ENCODE measurements around the gene CACNB3. TPM values are rescaled to one million over a fixed set of nuclear protein-coding genes. Genes with fewer than 3 reads are reported as not detected.

CACNB3 gene
- total RNA-seq, 4 donors from 2014 or later = 13.4 to 19.5 (median 14.0) TPM

DNA sequence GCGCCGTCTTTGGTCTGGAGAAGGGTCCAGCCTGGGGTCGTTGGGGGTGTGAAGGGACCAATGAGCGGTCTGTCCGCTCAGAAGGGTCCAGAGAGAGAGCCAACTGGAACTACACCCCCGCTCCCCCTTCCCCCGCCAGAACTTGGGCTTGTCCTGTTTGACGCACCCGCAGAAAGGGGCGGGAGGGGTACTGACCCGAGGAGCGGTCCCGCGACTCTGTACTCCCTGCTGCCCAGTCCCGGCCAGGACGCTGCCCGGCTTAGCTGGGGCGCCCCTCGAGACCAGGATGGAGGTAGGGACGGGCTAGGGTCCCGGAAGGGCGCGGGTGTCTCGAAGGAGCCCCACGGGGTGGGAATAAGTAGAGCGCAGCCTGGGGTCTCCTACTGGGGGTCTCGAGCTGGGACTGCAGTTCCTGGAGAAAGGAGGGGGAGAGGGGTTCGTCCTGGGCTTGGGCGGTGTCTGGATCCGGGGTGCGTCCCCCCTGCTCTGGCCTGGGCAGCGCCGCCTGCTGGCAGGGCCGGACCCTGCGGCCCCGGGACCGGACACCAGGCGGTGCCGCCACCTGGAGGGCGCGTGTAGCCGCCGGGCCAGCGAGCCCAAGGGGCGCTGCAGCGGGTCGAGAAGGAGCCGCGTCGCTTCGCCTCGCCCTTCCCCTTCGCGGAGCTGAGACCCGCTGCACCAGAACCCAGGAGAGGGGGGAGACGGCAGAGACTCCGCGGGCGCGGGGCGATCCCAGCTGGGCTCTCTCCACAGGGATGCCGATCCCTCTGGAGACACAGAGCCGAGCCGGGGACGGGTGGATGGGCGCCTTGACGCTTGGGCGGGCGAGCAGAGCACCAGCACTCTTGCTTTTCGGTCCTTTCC is 3.8 kb upstream of the CACNB3 start:
- Histone ChIP-seq H3K4me3 (peak overlapping the region; percentile 86 to 95 (median 90)), H3K4me1 (peaks cover 29 to 82% (median 32%) of the 10 kb centered on the region in 3 donors), H3K36me3 (no peaks in the 10 kb centered on the region), H3K9me3 (no peaks in the 10 kb centered on the region), H3K27ac (peak overlapping the region; percentile 91 to 95 (median 93)), H3K27me3 (no peaks in the 10 kb centered on the region)
- intact Hi-C loops (cut with DNase I) = no loop called here
- TF ChIP-seq POLR2A (IDR thresholded peaks at IDR 0.05) = peak in 2 of 4 donors; percentile 17 to 53
- TF ChIP-seq, protein P1, sequence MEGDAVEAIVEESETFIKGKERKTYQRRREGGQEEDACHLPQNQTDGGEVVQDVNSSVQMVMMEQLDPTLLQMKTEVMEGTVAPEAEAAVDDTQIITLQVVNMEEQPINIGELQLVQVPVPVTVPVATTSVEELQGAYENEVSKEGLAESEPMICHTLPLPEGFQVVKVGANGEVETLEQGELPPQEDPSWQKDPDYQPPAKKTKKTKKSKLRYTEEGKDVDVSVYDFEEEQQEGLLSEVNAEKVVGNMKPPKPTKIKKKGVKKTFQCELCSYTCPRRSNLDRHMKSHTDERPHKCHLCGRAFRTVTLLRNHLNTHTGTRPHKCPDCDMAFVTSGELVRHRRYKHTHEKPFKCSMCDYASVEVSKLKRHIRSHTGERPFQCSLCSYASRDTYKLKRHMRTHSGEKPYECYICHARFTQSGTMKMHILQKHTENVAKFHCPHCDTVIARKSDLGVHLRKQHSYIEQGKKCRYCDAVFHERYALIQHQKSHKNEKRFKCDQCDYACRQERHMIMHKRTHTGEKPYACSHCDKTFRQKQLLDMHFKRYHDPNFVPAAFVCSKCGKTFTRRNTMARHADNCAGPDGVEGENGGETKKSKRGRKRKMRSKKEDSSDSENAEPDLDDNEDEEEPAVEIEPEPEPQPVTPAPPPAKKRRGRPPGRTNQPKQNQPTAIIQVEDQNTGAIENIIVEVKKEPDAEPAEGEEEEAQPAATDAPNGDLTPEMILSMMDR (IDR thresholded peaks at IDR 0.05) = peak; percentile 97 to 99 (median 99)
- DNase-seq = no peak
- 0 to 3% methylated on average over 2 to 6 of the region's 70 CpGs for WGBS, 2 donors

DNA sequence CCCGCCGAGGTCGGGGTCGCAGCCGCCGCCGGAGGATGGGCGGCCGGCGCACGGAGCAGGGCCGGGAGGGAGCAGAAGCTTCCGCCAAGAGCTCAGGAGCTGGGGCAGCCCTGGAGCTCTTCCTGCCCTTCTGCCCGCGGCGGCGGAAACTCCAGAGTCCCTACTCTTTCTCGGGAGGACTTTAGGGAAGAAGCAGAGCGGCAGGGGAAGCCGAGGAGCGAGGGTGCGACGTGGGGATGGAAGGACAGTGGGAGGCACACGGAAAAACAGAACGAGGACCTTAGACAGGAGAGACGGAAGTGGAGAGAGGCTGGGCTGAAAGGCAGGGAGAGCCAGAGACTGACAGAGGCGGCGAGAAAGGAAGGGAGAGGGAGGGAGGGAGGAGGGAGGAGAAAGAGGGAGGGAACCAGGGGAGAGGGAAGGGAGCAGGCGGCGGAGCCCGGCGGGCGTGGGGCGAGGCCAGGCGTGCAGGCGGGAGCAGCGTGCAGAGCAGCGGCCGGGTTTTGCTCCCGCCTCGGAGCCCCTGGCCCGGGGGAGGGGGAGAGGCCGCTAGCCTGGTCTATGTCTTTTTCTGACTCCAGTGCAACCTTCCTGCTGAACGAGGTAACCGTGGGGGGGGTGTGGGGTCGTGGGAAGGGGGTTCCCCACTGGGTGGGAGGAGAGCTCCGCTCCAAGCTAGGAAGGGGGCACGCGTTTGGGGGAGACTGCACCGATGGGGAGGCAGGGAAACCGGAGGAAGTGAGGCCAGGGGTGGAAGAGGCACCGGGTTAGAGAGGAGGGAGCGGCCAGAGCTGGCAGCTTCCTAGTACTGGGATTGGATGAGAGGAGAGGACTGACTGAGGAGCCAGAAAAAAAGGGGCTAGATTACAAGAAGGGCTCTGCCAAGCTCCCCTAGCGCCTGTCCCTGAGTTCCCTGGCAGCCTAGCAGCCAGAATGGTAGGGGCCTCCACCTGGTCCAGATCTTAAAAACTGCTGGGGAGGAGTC is 2.9 kb upstream of the CACNB3 start:
- intact Hi-C loops (cut with DNase I) = no loop called here
- H3K4me1 ChIP-seq = peaks cover 29 to 87% (median 32%) of the 10 kb centered on the region in 3 donors
- TF ChIP-seq, protein P1 (IDR thresholded peaks at IDR 0.05) = no peak
- peak in 3 of 4 donors; percentile 10 to 62 (median 31) for TF ChIP-seq POLR2A (IDR thresholded peaks at IDR 0.05)
- 1 to 2% methylated on average over 31 to 41 of the region's 54 CpGs for WGBS, 2 donors
- H3K27me3 ChIP-seq = no peaks in the 10 kb centered on the region
- H3K36me3 ChIP-seq = no peaks in the 10 kb centered on the region
- peak overlapping the region; percentile 86 to 95 (median 90) for H3K4me3 ChIP-seq
- no peak for DNase-seq
- peak overlapping the region; percentile 91 to 95 (median 93) for H3K27ac ChIP-seq
- H3K9me3 ChIP-seq = no peaks in the 10 kb centered on the region

DNA sequence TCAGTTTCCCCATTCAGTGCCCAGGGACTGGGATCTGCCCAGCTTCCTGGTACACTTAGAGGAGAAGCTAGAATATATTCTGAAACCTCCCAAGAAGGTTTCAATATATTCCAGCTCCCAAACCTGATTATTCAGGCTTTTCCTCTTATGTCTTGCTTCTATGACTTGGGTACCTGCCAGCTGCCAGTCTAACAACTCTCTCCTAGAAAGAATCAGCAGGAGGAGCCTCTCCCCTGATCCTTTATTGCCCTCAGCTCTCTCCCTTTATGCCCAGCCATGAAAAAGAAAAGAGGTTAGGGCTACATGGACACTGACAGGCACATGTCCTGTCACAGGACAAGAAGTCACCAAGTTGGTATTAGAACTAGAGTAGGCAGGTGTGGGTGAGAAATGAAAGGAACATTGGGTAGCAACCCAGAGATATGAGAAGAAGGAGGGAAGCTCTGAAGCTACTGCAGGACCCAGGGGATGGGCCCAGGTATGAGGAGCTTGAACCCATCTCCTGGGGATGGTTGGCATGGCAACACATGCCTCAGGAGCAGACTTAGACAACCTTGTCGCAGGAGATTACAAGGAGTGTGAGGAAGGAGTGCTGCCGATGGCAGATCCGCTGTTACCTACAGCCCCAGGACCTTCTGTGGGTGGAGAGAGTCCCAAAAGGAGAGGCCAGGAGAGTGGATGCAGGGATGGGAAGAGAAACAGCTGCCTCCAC is 2.0 kb upstream of the CACNB3 start:
- Histone ChIP-seq H3K27ac (peak overlapping the region; percentile 91 to 95 (median 93)), H3K36me3 (no peaks in the 10 kb centered on the region), H3K27me3 (no peaks in the 10 kb centered on the region), H3K4me1 (peaks cover 28 to 81% (median 29%) of the 10 kb centered on the region in 3 donors), H3K4me3 (peak overlapping the region; percentile 86 to 95 (median 90)), H3K9me3 (no peaks in the 10 kb centered on the region)
- WGBS, 2 donors = 63 to 82% methylated on average over 3 of the region's 3 CpGs
- intact Hi-C loops (cut with DNase I) = no loop called here
- TF ChIP-seq, protein P1 (IDR thresholded peaks at IDR 0.05) = no peak
- DNase-seq = no peak

DNA sequence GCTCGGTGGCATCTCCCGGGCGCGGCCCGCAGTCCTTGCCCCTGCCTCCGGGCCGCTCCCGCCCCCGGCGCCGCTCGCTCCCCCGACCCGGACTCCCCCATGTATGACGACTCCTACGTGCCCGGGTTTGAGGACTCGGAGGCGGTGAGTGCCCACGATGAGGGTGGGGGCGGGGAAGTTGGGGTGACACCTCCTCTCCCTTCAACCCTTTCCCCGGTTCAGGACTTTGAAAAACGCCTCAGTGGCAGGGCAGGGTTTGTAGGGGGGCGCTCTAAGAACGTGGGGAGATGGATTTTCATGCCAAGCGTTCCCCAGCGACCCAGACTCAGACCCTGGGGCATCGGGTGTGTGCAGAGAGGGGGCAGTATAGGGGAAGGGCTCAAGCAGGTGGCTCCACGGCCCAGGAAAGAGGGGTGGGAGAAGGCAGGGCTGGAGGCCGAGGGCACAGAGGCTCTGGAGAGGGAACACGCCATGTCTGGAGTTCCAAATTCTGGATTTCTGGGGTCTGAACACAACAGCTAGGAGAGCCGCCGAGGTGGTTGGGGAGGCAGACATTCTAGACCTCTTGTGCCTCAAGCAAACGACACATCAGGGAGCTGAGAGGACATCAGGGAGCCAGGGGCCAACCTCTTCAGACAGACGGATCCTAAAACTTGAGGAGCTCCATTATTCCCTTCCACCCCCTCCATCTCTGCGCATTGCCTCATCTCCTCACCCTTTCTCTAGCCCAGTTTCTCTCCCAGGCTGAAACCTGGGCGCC is 715 bp downstream of the CACNB3 start:
- H3K4me1 ChIP-seq = peaks cover 25 to 54% (median 29%) of the 10 kb centered on the region in 3 donors
- no peaks in the 10 kb centered on the region for H3K27me3 ChIP-seq
- no peaks in the 10 kb centered on the region for H3K9me3 ChIP-seq
- intact Hi-C loops (cut with DNase I) = no loop called here
- DNase-seq = no peak
- peaks cover 0 to 12% (median under 1%) of the 10 kb centered on the region in 3 donors for H3K36me3 ChIP-seq
- 50 to 55% methylated on average over 13 of the region's 37 CpGs for WGBS, 2 donors
- TF ChIP-seq, protein P1 (IDR thresholded peaks at IDR 0.05) = peak in 1 of 6 experiments; percentile 31
- no peak for TF ChIP-seq POLR2A (IDR thresholded peaks at IDR 0.05)
- peak overlapping the region; percentile 55 to 74 (median 60) for H3K27ac ChIP-seq
- H3K4me3 ChIP-seq = peak overlapping the region; percentile 68 to 82 (median 79)
